Activated naive CD4-positive, alpha-beta T cell treated with anti-CD3 and anti-CD28 coated beads, Interleukin-2, amount 50 U/mL, for 72 hours (primary cell): ENCODE measurements around the gene FLYWCH1. TPM values are rescaled to one million over a fixed set of nuclear protein-coding genes. Genes with fewer than 3 reads are reported as not detected.

Source experiments
- total RNA-seq, 2 donors: library from RNA; stranded (reverse); gene quantifications; one replicate each; pipeline ENCODE4 v1.2.3, GENCODE V29; 2022

FLYWCH1 gene
- total RNA-seq, 2 donors from 2014 or later, result 28.8 to 55.4 TPM

Other genes starting within 250 kb of the FLYWCH1 start
- 10 to 100 TPM; 27.8 to 46.9 TPM for gene KCTD5, start 229.4 kb upstream of the FLYWCH1 start, total RNA-seq
- 1 to 10 TPM; 1.3 to 3.2 TPM for gene PRSS27, start 191.7 kb upstream of the FLYWCH1 start, total RNA-seq
- gene SRRM2, start 159.3 kb upstream of the FLYWCH1 start, total RNA-seq, result 100 to 1,000 TPM; 624 to 790 TPM
- gene ELOB, start 134.7 kb upstream of the FLYWCH1 start, total RNA-seq, result 100 to 1,000 TPM; 218 to 224 TPM
- gene PRSS33, start 124.4 kb upstream of the FLYWCH1 start, total RNA-seq, result not detected
- gene PRSS41, start 113.5 kb upstream of the FLYWCH1 start, total RNA-seq, result not detected
- 1 to 10 TPM; 1.8 to 2.4 TPM for gene PRSS21, start 94.7 kb upstream of the FLYWCH1 start, total RNA-seq
- gene ZG16B, start 81.6 kb upstream of the FLYWCH1 start, total RNA-seq, result 1 to 10 TPM in 1 of 2 donors, under 1 TPM in 1; 0.48 to 1.4 TPM
- gene PRSS22, start 53.8 kb upstream of the FLYWCH1 start, total RNA-seq, result under 1 TPM in 1 of 2 donors, not detected in 1; 0.34 TPM
- 10 to 100 TPM in 1 of 2 donors, 1 to 10 TPM in 1; 9.4 to 17.4 TPM for gene FLYWCH2, start 28.7 kb upstream of the FLYWCH1 start, total RNA-seq
- gene KREMEN2, start 52.3 kb downstream of the FLYWCH1 start, total RNA-seq, result not detected
- gene PAQR4, start 57.4 kb downstream of the FLYWCH1 start, total RNA-seq, result 10 to 100 TPM; 24.0 to 31.6 TPM
- 100 to 1,000 TPM; 125 to 193 TPM for gene PKMYT1, start 68.5 kb downstream of the FLYWCH1 start, total RNA-seq
- under 1 TPM in 1 of 2 donors, not detected in 1; 0.11 TPM for gene CLDN9, start 101.0 kb downstream of the FLYWCH1 start, total RNA-seq
- not detected for gene CLDN6, start 106.3 kb downstream of the FLYWCH1 start, total RNA-seq
- gene TNFRSF12A, start 108.4 kb downstream of the FLYWCH1 start, total RNA-seq, result 10 to 100 TPM in 1 of 2 donors, 1 to 10 TPM in 1; 7.6 to 14.6 TPM
- 10 to 100 TPM; 40.9 to 47.3 TPM for gene HCFC1R1, start 112.0 kb downstream of the FLYWCH1 start, total RNA-seq
- gene THOC6, start 112.1 kb downstream of the FLYWCH1 start, total RNA-seq, result 10 to 100 TPM; 35.3 to 65.2 TPM
- gene BICDL2, start 125.0 kb downstream of the FLYWCH1 start, total RNA-seq, result 1 to 10 TPM in 1 of 2 donors, not detected in 1; 2.9 TPM
- 1 to 10 TPM; 1.8 to 2.0 TPM for gene MMP25, start 134.6 kb downstream of the FLYWCH1 start, total RNA-seq
- gene IL32, start 153.7 kb downstream of the FLYWCH1 start, total RNA-seq, result 1,000 to 10,000 TPM; 2,042 to 3,291 TPM
- under 1 TPM; 0.14 to 0.68 TPM for gene ZSCAN10, start 187.4 kb downstream of the FLYWCH1 start, total RNA-seq
- gene ZNF205, start 200.7 kb downstream of the FLYWCH1 start, total RNA-seq, result under 1 TPM in 1 of 2 donors, not detected in 1; 0.18 TPM
- gene ZNF213, start 223.1 kb downstream of the FLYWCH1 start, total RNA-seq, result 1 to 10 TPM; 6.1 to 8.2 TPM